ENCODE data around the gene CCR9. TPM values are rescaled to one million over a fixed set of nuclear protein-coding genes. Genes with fewer than 3 reads are reported as not detected.

Gene CCR9
- total RNA-seq, 1 experiment from 2014 or later: not detected

DNA sequence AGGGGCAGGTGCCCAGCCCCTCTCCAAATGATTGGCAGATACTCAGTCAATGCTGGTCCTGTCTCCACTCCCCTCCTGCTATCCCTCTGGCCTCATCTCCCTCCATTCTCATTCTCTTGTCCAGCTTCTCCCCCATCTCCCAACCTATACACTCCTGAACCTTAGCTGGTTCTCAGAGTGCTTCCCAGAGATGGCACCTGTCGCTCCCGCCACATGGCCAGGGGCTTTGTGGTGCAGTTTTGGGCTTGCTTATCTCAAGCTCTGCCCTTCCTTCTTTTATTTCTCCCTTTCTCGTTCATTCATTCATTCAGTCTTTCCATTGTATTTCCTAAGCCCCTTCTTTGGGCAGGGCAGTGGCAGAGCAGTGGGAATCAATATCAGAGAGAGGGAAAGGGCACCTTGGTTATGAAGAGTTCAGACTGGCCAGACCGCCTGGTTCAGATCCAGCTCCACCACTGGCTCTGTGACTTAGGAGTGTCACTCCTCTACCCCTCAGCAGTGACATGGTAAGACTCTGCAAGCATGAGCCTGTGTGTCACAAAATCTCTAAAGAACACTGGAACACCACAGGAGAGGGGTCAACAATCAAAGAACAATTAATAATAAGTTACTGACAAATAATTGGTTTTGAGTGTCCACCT, 36.7 kb downstream of the CCR9 start:
- Histone ChIP-seq H2AFZ (ENCODE audit: low read depth, low read length, poor library complexity, severe bottlenecking) (no peak overlapping the region), H3K4me3 (replicated peaks in 1 of 2; ENCODE audit: low read depth in 1 of 2, low read length in 2 of 2) (no peak overlapping the region), H4K20me1 (ENCODE audit: insufficient read depth) (no peaks in the 10 kb centered on the region), H3K36me3 (ENCODE audit: control insufficient read depth in 1 of 2, insufficient read depth in 2 of 2, low read length in 2 of 2) (peaks cover 2 to 8% of the 10 kb centered on the region in 2 experiments; a peak in 1 of 4 replicates), H3K27ac (ENCODE audit: low read depth, low read length) (no peak overlapping the region), H3K9me2 (ENCODE audit: insufficient read depth) (no peaks in the 10 kb centered on the region), H3K79me2 (ENCODE audit: insufficient read depth, low read length) (no peaks in the 10 kb centered on the region), H3K27me3 (ENCODE audit: insufficient read depth, low read length) (no peaks in the 10 kb centered on the region), H3K4me2 (ENCODE audit: low read length) (no peak overlapping the region), H3K9me3 (ENCODE audit: control insufficient read depth in 1 of 2, insufficient read depth in 1 of 2, low read depth in 1 of 2, low read length in 2 of 2) (no peaks in the 10 kb centered on the region), H3K4me1 (ENCODE audit: control insufficient read depth in 1 of 2, insufficient read depth in 2 of 2, low read length in 2 of 2) (peaks cover 5 to 15% of the 10 kb centered on the region in 2 experiments), H3K9ac (ENCODE audit: low read length) (no peak overlapping the region)
- no peak for ATAC-seq
- no peak for DNase-seq (ENCODE audit: low read depth, low spot score)
- RAD21 ChIA-PET (ENCODE audit: low non-redundant PET in 1 of 2, low total read pairs in 2 of 2, uncharacterized antibody in 2 of 2, unreplicated experiment in 2 of 2): no interaction called here
- intact Hi-C loops (cut with micrococcal nuclease): loop anchor here (10.0 kb wide), 2 partner anchors 698 to 888 kb away; partner anchors contain the start of gene TMEM158
- POLR2A ChIA-PET: no interaction called here
- BruUV-seq (replicated peaks): no TSS peak
- TF ChIP-seq POLR2A (IDR thresholded peaks at IDR 0.05; ENCODE audit: borderline replicate concordance, extremely low read depth, insufficient read depth, insufficient read length): no peak
- no peak for TF ChIP-seq CEBPB (IDR thresholded peaks at IDR 0.05; ENCODE audit: low read depth)
- no peak for TF ChIP-seq SIN3A (IDR thresholded peaks at IDR 0.05; ENCODE audit: low read depth)
- TF ChIP-seq YY1 (IDR thresholded peaks at IDR 0.05; ENCODE audit: extremely low read depth, insufficient replicate concordance, low read depth, low read length): no peak
- no peak for TF ChIP-seq CBX3 (IDR thresholded peaks at IDR 0.05; ENCODE audit: low read depth)
- no peak for TF ChIP-seq SP1 (IDR thresholded peaks at IDR 0.05; ENCODE audit: low read depth)
- no peak for TF ChIP-seq FOSL1 (IDR thresholded peaks at IDR 0.05; ENCODE audit: low read depth)
- TF ChIP-seq, protein P1, sequence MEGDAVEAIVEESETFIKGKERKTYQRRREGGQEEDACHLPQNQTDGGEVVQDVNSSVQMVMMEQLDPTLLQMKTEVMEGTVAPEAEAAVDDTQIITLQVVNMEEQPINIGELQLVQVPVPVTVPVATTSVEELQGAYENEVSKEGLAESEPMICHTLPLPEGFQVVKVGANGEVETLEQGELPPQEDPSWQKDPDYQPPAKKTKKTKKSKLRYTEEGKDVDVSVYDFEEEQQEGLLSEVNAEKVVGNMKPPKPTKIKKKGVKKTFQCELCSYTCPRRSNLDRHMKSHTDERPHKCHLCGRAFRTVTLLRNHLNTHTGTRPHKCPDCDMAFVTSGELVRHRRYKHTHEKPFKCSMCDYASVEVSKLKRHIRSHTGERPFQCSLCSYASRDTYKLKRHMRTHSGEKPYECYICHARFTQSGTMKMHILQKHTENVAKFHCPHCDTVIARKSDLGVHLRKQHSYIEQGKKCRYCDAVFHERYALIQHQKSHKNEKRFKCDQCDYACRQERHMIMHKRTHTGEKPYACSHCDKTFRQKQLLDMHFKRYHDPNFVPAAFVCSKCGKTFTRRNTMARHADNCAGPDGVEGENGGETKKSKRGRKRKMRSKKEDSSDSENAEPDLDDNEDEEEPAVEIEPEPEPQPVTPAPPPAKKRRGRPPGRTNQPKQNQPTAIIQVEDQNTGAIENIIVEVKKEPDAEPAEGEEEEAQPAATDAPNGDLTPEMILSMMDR (IDR thresholded peaks at IDR 0.05 in 2 of 3, conservative IDR thresholded peaks at IDR 0.05 in 1 of 3; ENCODE audit: borderline replicate concordance in 1 of 3, insufficient read depth in 1 of 3, low read depth in 2 of 3, low read length in 2 of 3): no peak
- CTCF ChIA-PET: interaction anchor here (1.6 kb wide), 1 partner anchor 455 kb away, joined by 4 read pairs; no protein-coding TSS in a partner anchor

All from HCT116 (cell line).